Measurements from ENCODE around the gene TCP11.

TCP11 gene

DNA sequence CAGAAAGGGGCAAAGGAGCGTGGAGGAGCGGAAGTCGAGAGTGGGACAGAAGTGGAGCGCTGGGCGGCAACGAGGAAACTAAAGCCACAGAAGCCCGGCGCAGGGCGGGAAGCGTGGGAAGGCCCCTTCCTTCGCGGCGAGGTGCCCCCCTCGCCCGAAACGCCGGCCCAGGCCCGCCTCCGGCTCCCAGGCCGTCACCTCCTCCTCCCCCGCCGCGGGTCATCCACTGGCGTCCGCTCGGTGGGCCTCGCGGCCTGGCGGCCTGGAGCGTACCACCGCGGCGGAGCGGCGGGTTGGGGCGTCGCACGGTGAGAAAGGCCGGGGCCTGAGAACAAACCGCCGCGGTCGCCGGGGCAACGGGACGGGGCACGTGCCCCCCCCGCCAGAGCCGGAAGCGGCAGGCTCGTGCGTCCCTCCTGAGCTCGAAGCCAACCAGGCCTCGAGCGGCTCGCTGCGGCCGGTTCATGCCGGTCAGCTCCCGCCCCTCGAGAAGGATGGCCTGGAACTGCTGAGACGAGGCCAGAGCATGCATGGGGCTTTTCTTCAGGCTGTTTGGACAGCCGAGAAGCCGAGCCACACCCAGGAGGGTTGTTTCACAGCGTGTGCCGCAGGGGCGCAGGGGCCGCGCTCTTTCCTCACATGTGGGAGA lies at the start of gene TCP11:
Gene TCP11 (minus strand): TSS at position 333 of the 649 bp plus-strand sequence. CDS start 469 bp downstream, outside the sequence.
- peak; percentile 31 for DNase-seq

DNA sequence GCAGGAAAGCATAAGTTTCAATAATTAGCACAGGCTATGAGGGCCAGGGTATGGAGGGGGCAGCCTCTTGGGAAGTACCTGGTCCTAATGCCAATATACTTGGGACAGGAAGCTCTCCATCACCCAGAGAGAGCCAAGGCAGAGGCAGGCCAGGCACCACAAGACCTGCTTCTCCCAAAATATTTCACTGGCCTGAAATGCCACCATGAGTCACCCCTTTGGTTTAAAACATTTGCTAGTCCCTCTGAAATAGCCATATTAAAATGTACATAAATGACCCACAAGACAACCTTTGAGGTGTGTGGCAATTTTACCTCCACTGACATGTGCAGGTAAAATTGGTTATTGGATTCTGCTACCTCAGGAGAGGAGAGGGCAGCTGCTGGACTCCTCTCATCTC lies 49.2 kb upstream of the TCP11 start:
- DNase-seq = no peak

DNA sequence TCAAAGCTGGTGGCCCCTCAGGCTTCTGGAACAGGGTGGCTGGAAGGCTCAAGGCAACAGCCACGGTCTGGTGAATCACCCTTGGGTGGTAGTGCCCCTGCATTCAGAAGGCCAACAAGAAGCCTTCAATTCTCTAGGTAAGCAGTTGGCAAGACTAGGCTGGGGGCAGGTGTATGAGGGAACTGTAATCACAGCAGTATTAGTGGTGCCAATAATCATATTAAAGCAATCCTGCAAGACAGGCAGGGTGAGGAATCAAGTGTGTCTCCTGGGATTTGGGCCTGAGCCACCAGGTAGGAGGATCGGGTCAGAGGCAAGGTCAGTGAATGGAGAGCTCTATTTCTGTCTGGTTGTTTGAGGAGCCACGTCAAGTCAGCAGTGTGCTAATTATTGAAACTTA lies 47.7 kb upstream of the TCP11 start:
- no peak for DNase-seq

DNA sequence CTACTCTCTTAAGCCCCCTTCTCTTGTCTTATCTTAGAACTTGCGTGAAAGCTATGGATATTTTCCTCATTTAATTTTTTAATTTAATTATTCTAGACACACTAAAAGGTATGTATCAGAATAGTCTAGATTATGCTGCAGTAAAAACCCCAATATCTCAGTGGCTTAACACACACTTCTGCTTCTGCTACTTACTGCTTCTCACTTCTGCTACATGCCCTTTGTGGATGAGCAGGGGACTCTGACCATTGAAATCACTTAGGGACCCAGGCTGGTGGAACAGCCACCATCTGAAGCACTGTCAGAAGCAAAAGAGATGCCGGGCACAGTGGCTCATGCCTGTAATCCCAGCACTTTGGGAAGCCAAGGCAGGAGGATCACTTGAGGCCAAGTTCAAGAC lies 45.4 kb upstream of the TCP11 start:
- no peak for DNase-seq

DNA sequence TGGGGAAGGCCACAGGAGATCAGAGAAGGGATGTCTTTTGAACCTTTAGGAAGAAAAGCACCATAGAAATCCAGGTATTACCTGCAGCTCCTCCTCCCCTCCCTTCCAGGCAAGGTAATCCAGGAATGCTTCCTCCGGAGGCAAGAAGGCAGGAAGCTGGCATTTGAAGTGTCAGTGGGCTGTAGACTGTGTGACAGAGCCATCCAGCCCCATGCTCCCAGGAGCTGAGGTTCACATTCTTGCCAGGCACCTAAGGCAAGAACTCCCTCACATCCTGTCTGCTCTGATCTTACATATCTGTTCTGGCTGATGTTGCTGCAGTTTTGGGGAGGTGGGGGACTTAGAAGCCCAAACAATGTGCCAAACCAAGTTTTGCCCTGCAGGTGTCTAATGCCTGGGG lies 44.8 kb upstream of the TCP11 start:
- DNase-seq = no peak

DNA sequence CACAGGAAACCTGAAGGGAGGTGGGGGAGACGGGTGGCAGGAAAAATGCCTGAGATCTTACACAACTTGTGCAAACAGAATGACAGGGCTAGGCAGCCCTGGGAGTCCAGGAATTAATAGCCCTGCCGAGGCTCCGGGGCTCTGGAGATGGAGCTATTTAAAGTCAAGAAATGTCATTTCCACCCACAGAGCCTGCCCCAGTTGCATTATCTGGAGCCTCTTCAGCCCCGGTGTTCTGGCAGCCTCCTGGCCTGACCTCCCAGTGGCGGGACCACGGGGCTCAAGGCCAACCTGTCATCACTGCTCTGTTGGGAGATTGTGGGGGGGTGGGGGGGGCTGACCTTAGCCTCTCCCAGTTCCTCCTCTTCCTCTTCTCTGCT lies 44.2 kb upstream of the TCP11 start:
- DNase-seq = no peak

DNA sequence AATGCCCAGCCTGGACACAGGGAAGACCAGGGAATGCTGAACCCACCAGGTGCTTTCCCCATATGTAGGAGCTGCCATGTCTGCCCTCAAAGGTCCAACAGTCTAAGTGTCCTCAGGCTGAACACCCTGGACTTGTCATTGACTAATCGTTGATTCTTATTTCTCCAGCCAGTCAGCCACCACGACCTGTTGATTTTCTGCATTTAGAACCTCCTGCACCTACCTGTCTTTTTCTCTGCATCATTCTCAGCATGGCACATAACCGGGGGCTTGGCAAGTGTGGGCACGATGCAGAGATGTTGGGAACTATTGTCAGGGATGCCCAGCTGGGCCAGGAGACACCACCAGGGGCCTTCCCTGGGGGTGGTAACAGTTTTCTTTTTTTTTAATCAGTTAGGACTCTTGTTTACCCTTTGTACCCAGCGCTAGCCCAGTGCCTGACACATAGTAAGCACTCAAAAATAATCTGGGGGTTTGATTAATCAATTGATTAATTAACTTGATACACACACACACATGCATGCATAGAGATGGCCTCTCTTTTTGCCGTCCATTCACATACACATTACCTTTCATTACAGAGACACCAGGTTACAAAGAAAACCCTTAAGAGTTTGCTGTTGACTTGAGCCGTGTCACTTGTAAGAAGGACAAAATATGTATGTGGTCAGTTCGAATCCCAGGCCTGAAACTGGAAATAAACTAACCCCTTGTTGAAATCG lies 43.6 kb upstream of the TCP11 start:
- DNase-seq = no peak

DNA sequence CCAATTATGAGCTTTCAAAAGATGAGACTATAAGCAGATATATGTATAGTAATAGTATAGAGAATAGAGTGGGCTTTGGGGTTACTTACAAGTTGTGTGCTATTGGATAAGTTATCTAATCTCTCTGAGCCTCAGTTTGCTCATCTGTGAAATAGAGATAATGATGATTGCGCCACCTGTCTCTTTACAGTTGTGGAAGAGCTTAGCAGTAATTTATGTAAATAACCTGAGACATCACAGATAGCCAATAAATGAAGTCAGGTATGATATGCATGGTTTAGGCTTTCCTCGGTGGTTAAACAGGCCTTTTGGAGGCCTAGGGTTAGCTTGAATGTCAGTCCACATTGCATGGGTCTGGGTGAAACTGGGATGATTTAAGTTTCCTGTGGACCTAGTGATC lies 42.8 kb upstream of the TCP11 start:
- no peak for DNase-seq

DNA sequence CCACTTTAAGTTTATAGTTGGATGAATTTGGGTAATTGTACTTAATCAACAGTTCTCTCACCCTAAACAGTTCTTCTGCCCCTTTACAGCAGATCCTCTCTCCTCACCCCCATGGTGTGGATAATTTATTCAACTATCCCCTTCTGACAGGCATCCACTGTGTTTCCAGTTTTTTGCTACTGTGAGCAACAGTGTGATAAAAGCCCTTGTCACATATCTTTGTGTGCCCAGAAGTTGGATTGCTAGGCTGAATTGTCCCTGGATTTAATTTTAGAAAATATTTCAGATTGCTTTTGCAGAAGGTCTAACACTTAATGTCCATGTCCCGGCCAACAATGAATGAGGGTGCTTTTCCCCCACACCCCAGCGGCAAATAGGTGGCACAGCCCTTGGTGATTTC lies 42.1 kb upstream of the TCP11 start:
- DNase-seq = no peak

DNA sequence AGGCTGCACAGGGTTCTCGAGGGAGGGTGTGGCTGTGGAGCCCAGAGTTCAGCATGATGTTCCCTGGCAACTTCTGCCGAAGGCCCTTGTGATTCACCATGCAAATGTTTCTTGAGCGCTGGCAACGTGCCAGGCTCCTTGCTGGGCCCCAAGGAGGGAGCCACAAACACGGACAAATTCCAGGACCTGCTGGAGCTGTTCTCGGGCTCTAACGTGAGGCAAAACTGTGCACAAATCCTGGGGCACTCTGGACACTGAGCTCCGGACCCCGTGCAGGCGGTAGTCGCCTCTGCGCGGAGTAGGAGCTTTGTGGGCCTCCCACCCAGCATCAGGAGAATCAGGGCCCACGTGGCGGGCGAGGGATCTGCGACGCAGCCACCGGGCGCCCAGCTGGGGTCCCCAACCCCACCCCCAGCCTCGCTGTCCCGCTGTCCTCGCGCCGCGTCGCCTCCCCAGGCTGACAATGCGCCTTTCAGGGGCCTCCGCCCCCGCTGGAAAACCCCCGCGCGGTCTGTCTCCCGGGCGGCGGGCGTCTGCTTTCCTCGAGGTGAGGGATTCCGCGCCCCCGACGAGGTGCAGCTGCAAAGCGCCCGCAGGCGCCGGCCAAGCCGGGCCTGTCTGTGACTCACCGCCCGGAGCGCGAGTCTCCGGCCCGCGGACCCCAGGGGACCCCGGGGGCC lies 40.9 kb upstream of the TCP11 start:
- DNase-seq = no peak

DNA sequence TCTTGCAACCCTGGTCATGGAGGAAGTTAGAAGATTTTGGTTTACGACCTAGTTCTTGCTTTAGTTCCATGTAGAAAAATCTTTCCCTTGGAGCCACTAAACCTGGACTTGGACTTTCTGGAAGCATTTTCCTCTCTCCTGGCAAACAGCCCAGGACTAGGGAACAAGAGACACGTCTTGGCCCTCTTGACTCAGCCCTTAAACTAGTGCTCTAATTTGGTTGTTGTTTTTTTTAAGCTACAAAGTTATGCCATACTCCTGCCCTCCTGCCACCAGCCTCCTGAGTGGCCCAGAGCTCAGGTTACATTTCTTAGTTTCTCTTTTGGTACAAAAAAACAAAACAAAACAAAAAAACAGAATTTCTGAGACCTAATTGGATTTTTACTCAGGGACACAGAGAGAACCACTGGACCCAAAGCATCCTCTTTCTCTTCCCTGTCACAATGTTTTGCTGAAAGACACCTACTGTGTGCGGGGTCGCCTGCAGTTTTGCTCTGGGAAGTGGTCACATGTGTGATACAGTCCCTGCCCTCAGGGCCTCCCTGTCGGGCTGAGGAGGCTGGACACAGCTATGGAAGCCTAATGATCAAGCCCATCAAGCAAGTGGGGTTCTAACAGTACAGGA lies 40.3 kb upstream of the TCP11 start:
- DNase-seq = no peak

DNA sequence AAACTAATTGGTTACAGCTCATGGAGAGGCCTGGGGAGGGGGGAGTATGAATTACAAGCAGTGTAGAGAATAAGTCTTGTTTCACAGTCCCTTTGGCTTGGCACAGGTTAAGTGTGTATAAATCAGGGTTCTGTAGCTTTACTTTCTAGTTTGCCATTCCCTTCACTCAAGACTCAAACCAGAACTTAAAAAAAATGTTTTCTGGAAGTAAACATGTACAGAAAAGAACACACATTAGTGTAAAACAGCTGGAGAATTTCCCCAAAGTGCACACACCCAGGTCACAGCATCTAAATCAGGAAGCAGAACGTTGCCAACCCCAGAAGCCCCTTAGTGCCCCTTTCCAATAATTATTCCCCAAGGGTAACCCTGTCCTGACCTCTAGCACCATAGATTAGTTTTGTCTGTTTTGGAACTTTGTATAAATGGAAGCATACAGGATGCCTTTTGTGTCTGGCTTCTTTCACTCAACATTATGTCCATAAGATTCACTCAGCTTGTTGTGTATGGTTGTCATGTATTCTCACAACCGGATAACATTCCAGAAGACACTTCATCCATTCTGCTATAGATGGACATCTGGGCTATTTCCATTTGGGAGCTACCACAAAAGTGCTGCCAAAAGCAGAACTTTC lies 38.9 kb upstream of the TCP11 start:
- DNase-seq = no peak

DNA sequence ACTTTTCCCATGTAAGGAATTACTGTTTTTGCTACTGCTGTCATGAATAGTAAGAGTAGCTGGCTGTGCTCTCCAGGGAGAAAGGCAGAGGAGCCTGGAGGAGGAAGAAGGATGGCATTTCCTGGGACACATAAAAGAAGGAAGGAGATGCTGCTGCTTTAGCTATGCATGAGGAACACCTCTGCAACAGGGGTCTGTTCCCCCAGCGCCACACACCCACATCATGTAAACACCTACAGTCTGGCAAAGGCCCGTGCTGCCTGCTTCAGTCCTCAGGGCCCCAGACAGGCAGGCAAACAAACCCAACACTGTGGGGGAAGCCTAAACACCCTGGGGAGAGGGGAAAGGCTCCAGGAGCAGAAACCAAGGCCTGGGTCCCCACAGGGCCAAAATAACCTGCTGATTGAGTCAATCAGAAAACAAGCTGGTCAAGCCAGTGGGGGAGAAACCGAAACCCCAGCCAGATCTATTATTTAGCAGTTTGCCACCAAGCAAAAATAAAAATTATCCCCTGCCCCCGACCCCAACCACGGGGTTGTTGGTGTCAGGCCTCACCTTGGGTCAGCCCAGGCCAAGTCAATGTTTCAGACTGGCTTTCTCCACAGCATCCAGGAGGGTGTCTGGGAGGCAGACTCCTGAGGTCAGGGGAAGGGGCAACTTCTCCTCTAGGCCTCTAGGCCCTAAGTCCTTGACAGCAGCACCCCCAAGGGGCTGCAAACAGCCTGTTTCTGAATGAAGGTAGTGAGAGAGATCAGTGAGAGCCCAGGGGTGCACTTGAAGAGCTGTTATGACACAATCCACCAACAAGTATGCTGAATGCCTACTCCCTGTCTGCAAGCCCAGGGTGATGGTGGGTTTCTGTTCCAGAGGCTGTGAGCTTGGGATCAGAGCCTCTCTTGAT lies 38.0 kb upstream of the TCP11 start:
- DNase-seq = no peak

DNA sequence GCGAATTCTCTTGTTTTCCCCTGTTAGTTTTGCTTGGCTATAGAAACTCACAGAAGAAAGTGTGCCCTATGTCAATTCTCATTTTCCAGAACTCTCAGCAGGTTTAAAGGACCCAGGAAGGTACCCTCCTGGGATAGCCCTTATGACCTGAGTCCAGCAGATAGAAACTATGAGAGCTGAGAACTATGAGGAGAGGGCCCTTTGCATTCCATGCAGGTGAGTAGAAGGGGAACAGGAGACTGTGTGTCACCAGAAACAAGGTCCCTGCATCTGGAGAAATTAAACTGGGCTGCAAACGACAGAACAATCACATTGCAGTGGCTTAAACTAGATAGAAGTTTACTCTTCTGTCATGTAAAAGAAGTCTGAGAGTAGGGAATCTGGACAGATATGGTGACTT lies 36.9 kb upstream of the TCP11 start:
- DNase-seq = no peak

DNA sequence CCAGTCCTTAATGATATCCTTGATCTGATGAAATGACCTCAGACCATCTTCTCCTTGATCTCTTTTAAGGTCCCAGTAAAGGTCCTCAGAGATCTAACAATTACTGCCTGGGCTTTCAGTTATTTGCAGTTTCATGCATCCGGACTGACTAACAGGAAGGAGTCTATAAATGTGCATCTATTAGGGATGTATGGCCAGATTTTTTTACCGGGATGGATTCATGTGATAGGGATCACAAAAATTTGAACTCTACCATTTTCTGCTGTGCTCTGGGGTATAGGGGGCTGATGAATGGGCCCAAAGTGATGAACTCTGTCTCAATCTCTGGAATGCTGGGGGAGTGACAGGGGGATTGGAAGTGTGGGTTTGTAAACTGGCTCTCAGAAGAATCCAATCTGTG lies 36.5 kb upstream of the TCP11 start:
- DNase-seq = no peak

DNA sequence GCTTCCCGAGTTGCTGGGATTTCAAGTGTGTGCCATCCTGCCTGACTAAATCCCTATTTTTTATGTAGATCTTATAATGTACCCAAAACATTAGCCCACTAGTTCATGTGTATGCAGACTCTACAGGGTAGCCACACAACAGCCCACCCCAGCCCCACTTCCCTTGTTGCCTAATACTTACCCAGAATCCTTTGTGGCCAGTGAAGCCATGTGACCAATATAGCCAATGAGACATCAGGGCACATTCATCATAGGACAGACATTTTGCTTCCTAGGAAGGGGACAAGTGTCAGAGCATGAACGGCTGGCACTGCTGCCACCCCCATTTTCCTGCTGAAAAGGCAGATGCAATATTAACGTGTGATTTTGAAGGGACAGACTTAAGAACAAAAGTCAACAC lies 36.0 kb upstream of the TCP11 start:
- DNase-seq = no peak

DNA sequence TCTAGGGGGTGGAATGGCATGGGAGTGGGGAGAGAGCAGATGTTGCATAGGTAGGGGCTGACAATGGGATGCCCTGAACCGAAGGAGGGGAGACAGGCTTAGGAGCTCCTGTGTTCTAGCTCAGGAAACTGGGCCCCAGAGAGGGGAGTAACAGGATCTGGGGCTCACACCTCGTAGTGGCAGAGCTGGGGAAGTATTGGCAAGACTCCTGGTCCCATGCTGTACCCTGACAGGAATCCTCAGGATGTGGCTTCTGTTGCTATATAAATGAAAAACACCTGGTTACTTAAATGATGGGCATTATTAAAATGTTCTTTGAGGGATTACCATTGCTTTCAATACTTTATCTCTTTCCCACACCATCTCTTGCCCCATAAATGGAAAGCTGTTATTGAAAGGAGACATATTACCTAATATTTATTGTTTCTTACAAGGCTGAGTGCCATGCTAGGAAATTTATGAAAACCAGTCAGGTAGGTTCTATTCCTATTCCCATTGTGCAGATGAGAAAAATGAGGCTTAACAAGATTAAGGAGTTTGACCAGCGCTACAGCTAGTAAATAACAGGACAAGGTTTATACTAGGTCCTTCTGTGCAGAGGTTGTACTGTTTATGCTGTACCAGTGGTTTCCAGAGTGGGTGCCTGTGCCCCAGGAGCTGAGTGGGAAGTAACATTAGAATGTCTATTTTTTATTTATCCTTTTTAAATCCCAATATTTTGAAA lies 35.3 kb upstream of the TCP11 start:
- DNase-seq = no peak

DNA sequence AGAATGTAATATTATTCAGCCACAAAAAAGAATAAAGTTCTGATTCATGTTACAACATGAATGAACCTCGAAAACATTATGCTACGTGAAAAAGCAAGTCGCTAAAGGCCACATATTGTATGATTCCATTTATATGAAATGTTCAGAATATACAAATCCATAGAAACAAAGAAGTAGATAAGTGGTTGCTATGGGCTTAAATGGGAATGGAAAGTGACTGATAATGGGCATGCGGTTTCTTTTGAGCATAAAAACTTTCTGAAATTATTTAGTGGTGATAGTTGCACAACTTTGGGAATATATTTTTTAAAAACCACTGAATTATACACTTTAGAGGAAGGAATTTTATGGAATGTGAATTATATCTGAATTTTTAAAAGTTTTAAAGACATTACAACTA lies 33.4 kb upstream of the TCP11 start:
- no peak for DNase-seq

DNA sequence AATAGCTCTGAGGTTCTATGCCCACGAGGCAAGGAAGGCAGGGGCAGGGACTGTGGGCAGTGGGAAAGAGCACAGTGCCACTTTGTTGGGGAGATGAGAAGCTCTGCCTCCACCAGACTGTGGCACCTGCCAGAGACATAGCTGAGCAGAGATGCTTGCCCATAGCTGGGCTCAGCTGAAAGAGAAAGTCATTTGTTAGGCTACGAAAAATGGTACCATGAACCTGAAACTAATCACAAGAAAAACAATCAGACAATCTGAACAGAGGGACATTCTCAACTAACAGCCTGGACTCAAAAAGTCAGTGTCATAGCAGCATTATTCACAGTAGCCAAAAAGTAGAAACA lies 32.9 kb upstream of the TCP11 start:
- DNase-seq = no peak

DNA sequence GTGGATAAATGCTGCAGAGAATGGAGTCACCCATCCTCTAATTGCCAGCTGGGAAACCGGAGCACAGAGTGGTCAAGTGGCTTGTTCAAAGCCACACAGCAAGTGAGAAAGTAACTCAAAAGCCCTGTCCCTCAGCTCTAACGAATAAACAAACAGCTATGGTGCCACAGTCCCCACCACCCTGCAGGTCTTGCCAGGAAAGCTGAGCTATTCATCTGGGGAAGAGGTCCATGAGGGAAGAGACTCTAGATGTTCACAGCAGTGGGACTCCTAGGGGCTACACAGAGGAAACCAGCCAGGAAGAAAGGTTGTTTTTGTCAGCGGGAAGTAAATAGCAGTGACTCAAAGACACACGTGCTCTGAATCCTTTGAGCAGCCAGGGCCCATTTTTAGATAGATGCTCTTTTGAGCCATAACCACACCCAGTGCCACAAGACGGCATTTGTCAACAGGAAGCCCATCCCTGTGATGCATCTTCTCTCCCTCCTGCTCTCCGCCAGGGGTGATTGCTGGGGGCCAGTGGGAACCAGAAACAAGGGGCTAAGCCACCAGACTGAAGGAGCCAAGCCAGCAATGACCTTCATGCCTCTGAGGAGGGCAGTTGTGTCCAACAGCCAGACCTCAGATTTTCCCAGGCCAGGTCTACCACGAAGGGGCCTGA lies 32.4 kb upstream of the TCP11 start:
- DNase-seq = no peak

DNA sequence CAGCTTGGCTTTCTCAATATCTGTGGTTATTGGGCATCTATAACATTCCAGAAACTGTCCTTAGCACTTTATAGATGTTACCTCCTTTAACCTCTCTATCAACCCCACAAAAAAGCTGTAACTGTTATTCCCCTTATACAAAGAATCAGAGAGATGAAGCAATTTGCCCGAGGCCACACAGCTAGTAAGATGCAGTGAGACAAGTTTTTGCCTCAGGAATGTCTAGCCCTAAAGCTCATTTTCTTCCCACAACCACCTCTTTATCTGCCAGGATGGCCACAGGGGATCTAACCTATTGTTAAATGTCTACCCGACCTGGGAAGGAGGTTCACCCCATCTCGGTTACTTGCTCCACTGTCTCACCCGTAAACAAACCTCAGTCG lies 31.9 kb upstream of the TCP11 start:
- no peak for DNase-seq
